Liver (tissue), 9 donors: ENCODE data around the gene PRSS16. TPM values are rescaled to one million over a fixed set of nuclear protein-coding genes. Genes with fewer than 3 reads are reported as not detected.

Experiments
- DNase-seq: peaks from one replicate; pipeline ENCODE4 v3.0.0-alpha.2; 2017; ENCODE audit warnings: low spot score
- H3K27ac ChIP-seq, 2 donors: one replicate each; pipeline ENCODE4 v1.7.0; 2013; ENCODE audit warnings: inconsistent platforms in 2 of 2, low read length in 2 of 2, control low read depth in 1 of 2, low read depth in 1 of 2, mild to moderate bottlenecking in 1 of 2
- H3K27me3 ChIP-seq, 4 donors: one replicate each; pipeline versions ENCODE4 v1.6.1 to v1.7.0; 2013; ENCODE audit warnings: low read length in 3 of 4, inconsistent platforms in 1 of 4, mild to moderate bottlenecking in 1 of 4, moderate library complexity in 1 of 4; ENCODE audit not compliant: control insufficient read depth in 4 of 4, insufficient read depth in 4 of 4
- H3K36me3 ChIP-seq, 4 donors: one replicate each; pipeline versions ENCODE4 v1.6.1 to v1.7.0; 2013; ENCODE audit warnings: low read length in 3 of 4, mild to moderate bottlenecking in 3 of 4, low read depth in 1 of 4, moderate library complexity in 1 of 4; ENCODE audit not compliant: control insufficient read depth in 4 of 4, insufficient read depth in 3 of 4
- H3K4me1 ChIP-seq, 4 donors: one replicate each; pipeline versions ENCODE4 v1.6.1 to v1.7.0; 2013; ENCODE audit warnings: low read length in 3 of 4, mild to moderate bottlenecking in 3 of 4, moderate library complexity in 1 of 4; ENCODE audit not compliant: control insufficient read depth in 4 of 4, insufficient read depth in 4 of 4
- H3K4me3 ChIP-seq, 3 donors: one replicate each; pipeline versions ENCODE4 v1.6.1 to v1.7.0; 2013; ENCODE audit warnings: low read length in 3 of 3, control low read depth in 1 of 3, low read depth in 1 of 3, mild to moderate bottlenecking in 1 of 3
- H3K9ac ChIP-seq, 2 donors: one replicate each; pipeline ENCODE4 v1.7.0; 2013; ENCODE audit warnings: low read length in 2 of 2, mild to moderate bottlenecking in 2 of 2, moderate library complexity in 2 of 2, control low read depth in 1 of 2, low read depth in 1 of 2
- H3K9me3 ChIP-seq, 4 donors: one replicate each; pipeline versions ENCODE4 v1.6.1 to v1.7.0; 2013; ENCODE audit warnings: low read length in 3 of 4; ENCODE audit not compliant: control insufficient read depth in 4 of 4
- ATF3 ChIP-seq: IDR thresholded peaks from 2 replicates; pipeline ENCODE4 v1.6.1; 2016; ENCODE audit warnings: antibody characterized with exemption
- EGR1 ChIP-seq, 2 donors: IDR thresholded peaks; 2 replicates each; pipeline ENCODE4 v1.6.1; 2016 to 2018; ENCODE audit warnings: antibody characterized with exemption in 2 of 2, low read depth in 2 of 2
- FOXA1 ChIP-seq: IDR thresholded peaks from 2 replicates; pipeline ENCODE4 v1.6.1; 2016; ENCODE audit warnings: antibody characterized with exemption
- FOXA2 ChIP-seq: IDR thresholded peaks from 2 replicates; pipeline ENCODE4 v1.6.1; 2016; ENCODE audit warnings: antibody characterized with exemption
- GABPA ChIP-seq, 2 donors: IDR thresholded peaks in 1 of 2; conservative IDR thresholded peaks in 1 of 2; 2 replicates each; pipeline ENCODE4 v1.6.1; 2016; ENCODE audit warnings: antibody characterized with exemption in 2 of 2, mild to moderate bottlenecking in 1 of 2, moderate library complexity in 1 of 2
- HNF4A ChIP-seq, 2 donors: conservative IDR thresholded peaks; 2 replicates each; pipeline ENCODE4 v1.6.1; 2016; ENCODE audit warnings: antibody characterized with exemption in 2 of 2, mild to moderate bottlenecking in 2 of 2
- JUND ChIP-seq, 2 donors: IDR thresholded peaks; 2 replicates each; pipeline ENCODE4 v1.6.1; 2016; ENCODE audit warnings: antibody characterized with exemption in 2 of 2
- NR2F2 ChIP-seq: IDR thresholded peaks from 2 replicates; pipeline ENCODE4 v1.6.1; 2016; ENCODE audit warnings: antibody characterized with exemption
- RAD21 ChIP-seq, 2 donors: IDR thresholded peaks; 2 replicates each; pipeline ENCODE4 v1.6.1; 2016; ENCODE audit warnings: antibody characterized with exemption in 2 of 2, mild to moderate bottlenecking in 2 of 2
- REST ChIP-seq: IDR thresholded peaks from 2 replicates; pipeline ENCODE4 v1.6.1; 2016; ENCODE audit warnings: antibody characterized with exemption, mild to moderate bottlenecking
- RXRA ChIP-seq, 2 donors: IDR thresholded peaks; 2 replicates each; pipeline ENCODE4 v1.6.1; 2017 to 2018; ENCODE audit warnings: antibody characterized with exemption in 2 of 2, mild to moderate bottlenecking in 1 of 2
- SP1 ChIP-seq: IDR thresholded peaks from 2 replicates; pipeline ENCODE4 v1.6.1; 2018; ENCODE audit warnings: antibody characterized with exemption, mild to moderate bottlenecking
- TAF1 ChIP-seq: conservative IDR thresholded peaks from 2 replicates; pipeline ENCODE4 v1.6.1; 2016; ENCODE audit warnings: antibody characterized with exemption, mild to moderate bottlenecking
- YY1 ChIP-seq: IDR thresholded peaks from 2 replicates; pipeline ENCODE4 v1.6.1; 2016; ENCODE audit warnings: antibody characterized with exemption, mild to moderate bottlenecking
- WGBS: extraction: QIAGEN DNeasy Blood & Tissue Kit; methylation state at CpG from one replicate; pipeline ENCODE4 v1.1.7; 2013; 5-methylcytosine and 5-hydroxymethylcytosine counted together
- polyA plus RNA-seq, 2 donors: library from polyadenylated mRNA; stranded (reverse) in 1 of 2; unstranded in 1 of 2; fragments of 200-250 nt in 1 of 2; fragments of >200 nt in 1 of 2; fragmentation: Nextera tagmentation in 1 of 2; extraction: Ambion mirVana in 1 of 2; gene quantifications; one replicate each; pipeline versions ENCODE4 v1.2.1 to v1.2.3, GENCODE V29; 2013 to 2015
- total RNA-seq, 2 donors: library from RNA; depleted of rRNA; stranded (reverse); fragments of >200 nt; gene quantifications; one replicate each; pipeline ENCODE4 v1.2.3, GENCODE V29; 2014
- TF ChIP-seq, protein P1 (sequence below): fragments of 150-350 bp; IDR thresholded peaks from 2 replicates; pipeline ENCODE4 v1.5.1; 2017; ENCODE audit warnings: improper control_type of control experiment, low read depth, low read length; ENCODE audit not compliant: missing input control
- TF ChIP-seq, protein P2 (sequence below): IDR thresholded peaks from 2 replicates; pipeline ENCODE4 v1.6.1; 2016; ENCODE audit warnings: antibody characterized with exemption
- donor health status: healthy.
- donor health status: healthy.
- donor health status: healthy.
- donor health status: healthy.
- donor health status: healthy.

PRSS16 gene
- total and polyA plus RNA-seq, 4 donors: 0.06 to 0.42 TPM; not detected in 2

GRCh38 chr6:27290850-27291208 lies 43.3 kb downstream of the PRSS16 start:
- no peak overlapping the region for H3K4me3 ChIP-seq
- peaks cover 12 to 51% (median 30%) of the 10 kb centered on the region in 4 donors for H3K9me3 ChIP-seq
- TF ChIP-seq SP1 (no peak), RAD21 (IDR thresholded peaks at IDR 0.05) (no peak)
- TF ChIP-seq, protein P1, sequence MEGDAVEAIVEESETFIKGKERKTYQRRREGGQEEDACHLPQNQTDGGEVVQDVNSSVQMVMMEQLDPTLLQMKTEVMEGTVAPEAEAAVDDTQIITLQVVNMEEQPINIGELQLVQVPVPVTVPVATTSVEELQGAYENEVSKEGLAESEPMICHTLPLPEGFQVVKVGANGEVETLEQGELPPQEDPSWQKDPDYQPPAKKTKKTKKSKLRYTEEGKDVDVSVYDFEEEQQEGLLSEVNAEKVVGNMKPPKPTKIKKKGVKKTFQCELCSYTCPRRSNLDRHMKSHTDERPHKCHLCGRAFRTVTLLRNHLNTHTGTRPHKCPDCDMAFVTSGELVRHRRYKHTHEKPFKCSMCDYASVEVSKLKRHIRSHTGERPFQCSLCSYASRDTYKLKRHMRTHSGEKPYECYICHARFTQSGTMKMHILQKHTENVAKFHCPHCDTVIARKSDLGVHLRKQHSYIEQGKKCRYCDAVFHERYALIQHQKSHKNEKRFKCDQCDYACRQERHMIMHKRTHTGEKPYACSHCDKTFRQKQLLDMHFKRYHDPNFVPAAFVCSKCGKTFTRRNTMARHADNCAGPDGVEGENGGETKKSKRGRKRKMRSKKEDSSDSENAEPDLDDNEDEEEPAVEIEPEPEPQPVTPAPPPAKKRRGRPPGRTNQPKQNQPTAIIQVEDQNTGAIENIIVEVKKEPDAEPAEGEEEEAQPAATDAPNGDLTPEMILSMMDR: no peak
- TF ChIP-seq, protein P2, sequence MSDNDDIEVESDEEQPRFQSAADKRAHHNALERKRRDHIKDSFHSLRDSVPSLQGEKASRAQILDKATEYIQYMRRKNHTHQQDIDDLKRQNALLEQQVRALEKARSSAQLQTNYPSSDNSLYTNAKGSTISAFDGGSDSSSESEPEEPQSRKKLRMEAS: no peak
- no peak for DNase-seq
- 11% methylated on average over 10 of the region's 10 CpGs for WGBS
- no peak overlapping the region for H3K9ac ChIP-seq
- no peaks in the 10 kb centered on the region for H3K36me3 ChIP-seq
- no peaks in the 10 kb centered on the region for H3K4me1 ChIP-seq
- peaks cover 11 to 55% (median 25%) of the 10 kb centered on the region in 4 donors for H3K27me3 ChIP-seq
- H3K27ac ChIP-seq: no peak overlapping the region

DNA sequence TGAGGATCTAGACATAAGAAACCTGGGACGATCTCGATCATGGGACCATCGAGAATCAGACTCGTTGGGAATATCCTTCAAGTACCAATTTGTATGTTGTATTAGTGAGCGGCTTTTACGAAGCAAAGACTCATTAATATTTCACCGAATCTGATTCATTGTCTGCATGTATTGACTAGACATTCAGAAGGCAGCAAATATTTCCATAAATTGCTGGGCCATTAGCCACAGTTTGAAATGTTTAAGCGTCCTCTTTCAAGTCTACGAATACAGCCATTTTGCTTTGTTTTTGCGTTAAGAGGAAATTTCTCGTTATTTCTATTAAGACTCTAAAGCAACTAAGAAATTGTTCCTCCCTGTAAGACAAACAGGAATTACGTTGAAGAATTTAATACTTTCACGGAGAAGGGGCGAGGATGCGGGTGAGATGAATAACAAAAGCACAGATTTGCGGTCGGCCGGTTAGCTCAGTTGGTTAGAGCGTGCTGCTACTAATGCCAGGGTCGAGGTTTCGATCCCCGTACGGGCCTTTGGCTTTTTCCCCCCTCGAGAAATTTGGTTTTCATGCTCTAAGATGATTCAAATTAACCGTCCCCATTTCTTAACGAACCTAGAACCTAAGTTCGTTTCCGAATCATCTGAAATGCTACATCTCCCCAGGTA lies 46.1 kb downstream of the PRSS16 start:
- 19% methylated on average over 28 of the region's 28 CpGs for WGBS
- Histone ChIP-seq H3K27ac (no peak overlapping the region), H3K4me3 (no peak overlapping the region), H3K9me3 (peaks cover 12 to 55% (median 28%) of the 10 kb centered on the region in 4 donors), H3K9ac (no peak overlapping the region), H3K36me3 (no peaks in the 10 kb centered on the region), H3K4me1 (no peaks in the 10 kb centered on the region), H3K27me3 (peaks cover 8 to 63% (median 20%) of the 10 kb centered on the region in 4 donors)
- TF ChIP-seq FOXA2: no peak
- TF ChIP-seq TAF1: no peak
- no peak for TF ChIP-seq RXRA (IDR thresholded peaks at IDR 0.05)
- TF ChIP-seq GABPA (IDR thresholded peaks at IDR 0.05 in 1 of 2, conservative IDR thresholded peaks at IDR 0.05 in 1 of 2): no peak
- no peak for TF ChIP-seq REST
- TF ChIP-seq, protein P2: no peak
- TF ChIP-seq SP1: no peak
- no peak for TF ChIP-seq HNF4A (conservative IDR thresholded peaks at IDR 0.05)
- DNase-seq: no peak

DNA sequence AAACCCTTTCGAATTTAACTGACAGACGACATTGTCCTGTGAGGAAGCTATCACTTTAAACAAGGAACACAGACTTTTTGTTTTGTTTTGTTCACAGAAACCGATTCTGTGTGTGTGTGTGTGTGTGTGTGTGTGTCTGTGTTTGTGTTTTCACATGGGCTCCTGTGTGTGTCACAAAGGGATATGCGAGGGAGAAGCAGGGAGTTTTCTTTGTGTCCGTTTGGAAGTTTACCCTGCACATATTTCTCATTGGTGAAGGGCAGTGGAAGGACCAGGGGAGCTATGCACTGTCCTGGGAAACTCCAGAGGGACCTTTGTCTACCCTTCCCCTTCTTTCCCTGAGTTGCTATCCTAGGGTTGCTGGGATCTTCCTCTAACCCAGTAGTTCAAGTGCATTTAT lies 46.9 kb downstream of the PRSS16 start:
- DNase-seq: no peak
- Histone ChIP-seq H3K4me1 (no peaks in the 10 kb centered on the region), H3K27ac (no peak overlapping the region), H3K27me3 (peaks cover 8 to 56% (median 16%) of the 10 kb centered on the region in 4 donors), H3K9me3 (peaks cover 12 to 55% (median 28%) of the 10 kb centered on the region in 4 donors), H3K36me3 (no peaks in the 10 kb centered on the region), H3K4me3 (no peak overlapping the region), H3K9ac (no peak overlapping the region)
- 16% methylated on average over 5 of the region's 5 CpGs for WGBS
- TF ChIP-seq SP1: no peak
- no peak for TF ChIP-seq JUND (IDR thresholded peaks at IDR 0.05)
- no peak for TF ChIP-seq RAD21 (IDR thresholded peaks at IDR 0.05)
- no peak for TF ChIP-seq YY1
- TF ChIP-seq ATF3: no peak
- no peak for TF ChIP-seq EGR1 (IDR thresholded peaks at IDR 0.05; ENCODE audit: low read depth in 2 of 2)
- no peak for TF ChIP-seq GABPA (IDR thresholded peaks at IDR 0.05 in 1 of 2, conservative IDR thresholded peaks at IDR 0.05 in 1 of 2)
- TF ChIP-seq REST: no peak
- TF ChIP-seq NR2F2: no peak
- TF ChIP-seq FOXA1: no peak
- TF ChIP-seq TAF1: no peak
